Dendritic cell treated with granulocyte-macrophage colony-stimulating factor and Interleukin-4, amounts not matched to agents 40 ng/mL and 50 ng/mL, for 4 days (primary cell): ENCODE results near the gene BAZ2A.

Experiments
- H3K27ac Mint-ChIP-seq: one replicate; pipeline ENCODE4 v1.8.0; 2022; ENCODE audit warnings: mild to moderate bottlenecking, mixed read lengths
- H3K27me3 Mint-ChIP-seq: one replicate; pipeline ENCODE4 v1.8.0; 2022; ENCODE audit warnings: mild to moderate bottlenecking, mixed read lengths
- H3K36me3 Mint-ChIP-seq: one replicate; pipeline ENCODE4 v1.8.0; 2022; ENCODE audit warnings: low read depth, mixed read lengths
- H3K4me1 Mint-ChIP-seq: one replicate; pipeline ENCODE4 v1.8.0; 2022; ENCODE audit warnings: low read depth, mixed read lengths
- H3K4me3 Mint-ChIP-seq: one replicate; pipeline ENCODE4 v1.8.0; 2022; ENCODE audit warnings: mild to moderate bottlenecking, moderate library complexity, mixed read lengths
- H3K9me3 Mint-ChIP-seq: one replicate; pipeline ENCODE4 v1.8.0; 2022; ENCODE audit warnings: mixed read lengths
- intact Hi-C: fragments of 100-400 bp; cut with micrococcal nuclease; formaldehyde crosslinking; loops from one replicate; pipeline ENCODE4 v1.15.0; 2022

Gene BAZ2A

GRCh38 chr12:56571121-56571520 lies 59.0 kb downstream of the BAZ2A start:
- H3K27me3 Mint-ChIP-seq = no peaks in the 10 kb centered on the region
- H3K36me3 Mint-ChIP-seq = peaks cover 52% of the 10 kb centered on the region
- peaks cover 57% of the 10 kb centered on the region for H3K4me1 Mint-ChIP-seq
- no peaks in the 10 kb centered on the region for H3K9me3 Mint-ChIP-seq
- H3K4me3 Mint-ChIP-seq = no peak overlapping the region
- intact Hi-C loops = loop anchor here (2.0 kb wide), 1 partner anchor 50 kb away; the partner anchor contains the start of gene RBMS2
- H3K27ac Mint-ChIP-seq = peak overlapping the region; percentile 76

- intact Hi-C loops = no loop called here
- Mint-ChIP-seq H3K4me1 (peaks cover 68% of the 10 kb centered on the region), H3K9me3 (no peaks in the 10 kb centered on the region), H3K4me3 (no peak overlapping the region), H3K27me3 (no peaks in the 10 kb centered on the region), H3K27ac (no peak overlapping the region), H3K36me3 (peaks cover 54% of the 10 kb centered on the region)
Measured at GRCh38 chr12:56568146-56568545, 62.0 kb downstream of the BAZ2A start.

- intact Hi-C loops = no loop called here
- Mint-ChIP-seq H3K27ac (peak overlapping the region; percentile 73), H3K9me3 (no peaks in the 10 kb centered on the region), H3K4me3 (peak overlapping the region; percentile 21), H3K4me1 (peaks cover 62% of the 10 kb centered on the region), H3K27me3 (no peaks in the 10 kb centered on the region), H3K36me3 (peaks cover 58% of the 10 kb centered on the region)
Measured at GRCh38 chr12:56565510-56566101, 64.5 kb downstream of the BAZ2A start.

GRCh38 chr12:56551070-56551469 lies 79.1 kb downstream of the BAZ2A start:
- Mint-ChIP-seq H3K4me3 (no peak overlapping the region), H3K27ac (no peak overlapping the region), H3K9me3 (no peaks in the 10 kb centered on the region), H3K36me3 (peaks cover 21% of the 10 kb centered on the region), H3K4me1 (no peaks in the 10 kb centered on the region), H3K27me3 (no peaks in the 10 kb centered on the region)
- intact Hi-C loops = no loop called here

- H3K36me3 Mint-ChIP-seq = peaks cover 32% of the 10 kb centered on the region
- H3K4me3 Mint-ChIP-seq = no peak overlapping the region
- H3K27ac Mint-ChIP-seq = no peak overlapping the region
- H3K9me3 Mint-ChIP-seq = no peaks in the 10 kb centered on the region
- no peaks in the 10 kb centered on the region for H3K4me1 Mint-ChIP-seq
- intact Hi-C loops = no loop called here
- no peaks in the 10 kb centered on the region for H3K27me3 Mint-ChIP-seq
Measured at GRCh38 chr12:56546680-56547079, 83.4 kb downstream of the BAZ2A start.
